SKM-1 (cell line): ENCODE results near the gene LSM12.

Experiments
- DNase-seq: peaks from one replicate; lab custom pipeline; 2025; ENCODE audit not compliant: unreplicated experiment; lab: John Stamatoyannopoulos, UW

The LSM12 gene

DNA sequence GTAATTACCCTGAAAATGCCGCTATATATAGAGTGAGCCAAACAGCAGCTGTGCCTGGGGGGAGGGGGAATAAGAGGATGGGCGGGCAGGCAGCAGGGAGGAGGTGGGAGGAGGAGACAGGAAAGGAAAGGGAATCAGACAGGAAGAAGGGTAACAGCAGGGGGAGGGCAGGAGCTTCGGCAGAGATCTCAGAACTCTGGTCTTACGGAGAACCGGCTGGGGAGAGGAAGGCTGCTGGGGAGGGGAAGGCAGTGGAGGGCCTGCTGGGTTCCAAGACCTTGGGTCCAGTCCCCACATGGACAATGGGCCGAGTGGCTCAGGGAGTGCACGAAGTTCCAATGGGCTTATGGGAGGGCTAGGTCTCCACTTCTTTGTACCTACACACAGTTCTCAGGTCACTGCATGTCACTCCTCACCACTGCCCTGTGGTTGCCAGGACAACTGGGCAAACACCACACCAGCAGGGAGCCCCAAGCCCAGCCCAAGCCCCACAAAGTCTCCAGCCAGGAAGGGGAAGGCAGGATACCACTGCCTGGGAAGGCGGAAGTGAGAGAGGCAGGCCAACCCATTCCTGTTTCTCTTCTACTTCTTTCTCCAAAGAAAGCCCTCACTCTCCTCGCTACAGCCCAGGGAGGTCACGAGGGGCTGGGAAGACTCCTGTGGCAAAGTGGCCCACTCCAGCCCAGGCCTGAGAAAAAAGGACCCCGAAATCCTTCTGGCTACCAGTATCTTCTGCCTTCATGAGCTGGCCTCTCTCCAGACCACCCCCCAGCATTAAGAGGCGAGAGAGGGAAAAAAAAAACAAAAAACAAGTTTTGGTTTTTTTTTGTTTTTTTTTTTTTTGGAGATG is 29.4 kb upstream of the LSM12 start:
- DNase-seq, result peak; percentile 45

DNA sequence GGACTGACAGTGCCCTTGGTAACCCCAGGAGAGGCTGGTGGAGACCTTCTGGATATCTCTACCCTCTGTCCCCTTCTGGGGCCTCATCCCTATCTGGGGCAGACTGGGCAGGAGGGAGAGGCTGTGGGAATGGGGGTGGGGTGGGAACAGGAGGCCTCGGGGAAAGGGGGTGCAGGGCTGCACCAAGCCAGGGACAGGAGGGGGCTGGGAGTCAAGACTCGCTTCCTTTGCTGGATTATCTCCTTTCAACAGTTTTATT is 28.8 kb upstream of the LSM12 start:
- DNase-seq, result no peak

DNA sequence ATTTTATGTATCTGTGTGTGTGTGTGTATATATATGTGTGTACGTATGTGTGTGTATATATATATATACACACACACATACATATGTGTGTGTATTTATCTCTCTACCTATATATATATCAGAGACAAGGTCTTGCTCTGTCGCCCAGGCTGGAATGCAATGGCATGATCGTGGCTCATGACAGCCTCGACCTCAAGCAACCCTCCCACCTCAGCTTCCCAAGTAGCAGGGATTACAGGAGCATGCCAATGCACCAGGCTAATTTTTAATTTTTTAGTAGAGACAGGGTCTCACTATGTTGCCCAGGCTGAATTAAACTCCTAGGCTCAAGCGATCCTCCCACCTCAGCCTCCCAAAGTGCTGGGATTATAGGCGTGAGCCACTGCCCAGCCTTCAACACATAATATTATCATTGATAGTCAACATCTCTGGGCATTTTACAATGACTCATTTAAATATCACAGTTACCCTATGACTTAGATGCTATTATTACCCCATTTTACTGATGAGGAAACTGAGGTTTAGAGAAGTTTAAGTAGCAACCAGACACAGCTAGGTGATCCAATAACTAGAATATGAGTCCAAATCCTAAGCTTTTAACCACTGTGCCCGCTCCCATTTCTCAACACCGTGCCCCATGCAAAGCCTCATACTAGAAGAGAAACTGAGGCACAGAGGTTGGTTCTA is 28.4 kb upstream of the LSM12 start:
- DNase-seq, result no peak

DNA sequence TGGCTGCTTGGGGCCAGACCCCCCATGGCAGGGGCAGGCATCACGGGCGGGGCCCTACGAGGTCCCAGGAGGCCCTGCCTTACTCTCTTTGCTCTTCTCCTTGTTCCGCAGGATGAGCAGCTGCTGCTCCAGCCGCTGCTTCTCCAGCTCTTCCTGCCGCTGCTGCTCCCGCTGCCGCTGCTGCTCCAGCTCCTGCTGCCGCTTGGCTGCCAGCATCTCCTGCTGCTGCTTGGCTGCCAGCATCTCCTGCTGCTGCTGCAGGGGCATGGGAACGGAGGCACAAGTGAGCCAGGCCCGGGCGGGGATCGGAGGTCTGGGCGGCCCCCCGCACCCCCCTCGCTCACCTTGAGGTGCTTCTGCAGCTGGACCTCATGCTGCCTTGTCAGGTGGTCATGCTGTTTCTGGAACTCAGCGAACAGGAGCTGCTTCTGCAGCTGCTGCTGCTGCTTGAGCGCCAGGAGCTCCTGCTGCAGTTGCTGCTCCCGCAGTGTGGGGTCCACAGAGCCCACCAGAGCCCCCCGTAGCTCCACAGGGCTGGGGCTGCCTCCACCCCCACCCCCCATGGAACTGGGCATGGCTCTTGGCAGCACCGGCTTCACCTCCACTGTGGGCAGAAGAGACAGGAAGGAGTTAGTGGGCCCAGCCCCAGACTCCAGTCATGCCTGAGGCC is 26.9 kb upstream of the LSM12 start:
- no peak for DNase-seq

DNA sequence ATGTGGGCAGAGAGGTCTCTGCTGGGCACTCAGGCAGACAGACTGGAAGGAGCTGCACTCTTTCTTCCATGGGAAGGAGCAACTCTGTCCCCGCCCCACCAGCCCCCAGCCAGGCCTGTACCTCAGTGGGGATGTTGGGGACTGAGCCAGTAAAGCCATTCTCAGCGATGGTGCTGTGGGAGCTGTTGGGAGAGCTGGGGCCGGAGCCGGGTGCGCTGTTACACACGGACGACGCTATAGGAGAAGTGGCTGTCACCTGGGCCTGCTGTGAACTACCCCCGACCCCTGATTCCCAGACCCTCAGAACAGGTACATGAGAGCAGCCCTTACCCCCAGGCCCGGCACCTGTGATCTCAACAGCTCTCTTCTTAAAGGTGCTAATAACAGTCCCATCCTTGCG is 25.6 kb upstream of the LSM12 start:
- DNase-seq, result no peak

DNA sequence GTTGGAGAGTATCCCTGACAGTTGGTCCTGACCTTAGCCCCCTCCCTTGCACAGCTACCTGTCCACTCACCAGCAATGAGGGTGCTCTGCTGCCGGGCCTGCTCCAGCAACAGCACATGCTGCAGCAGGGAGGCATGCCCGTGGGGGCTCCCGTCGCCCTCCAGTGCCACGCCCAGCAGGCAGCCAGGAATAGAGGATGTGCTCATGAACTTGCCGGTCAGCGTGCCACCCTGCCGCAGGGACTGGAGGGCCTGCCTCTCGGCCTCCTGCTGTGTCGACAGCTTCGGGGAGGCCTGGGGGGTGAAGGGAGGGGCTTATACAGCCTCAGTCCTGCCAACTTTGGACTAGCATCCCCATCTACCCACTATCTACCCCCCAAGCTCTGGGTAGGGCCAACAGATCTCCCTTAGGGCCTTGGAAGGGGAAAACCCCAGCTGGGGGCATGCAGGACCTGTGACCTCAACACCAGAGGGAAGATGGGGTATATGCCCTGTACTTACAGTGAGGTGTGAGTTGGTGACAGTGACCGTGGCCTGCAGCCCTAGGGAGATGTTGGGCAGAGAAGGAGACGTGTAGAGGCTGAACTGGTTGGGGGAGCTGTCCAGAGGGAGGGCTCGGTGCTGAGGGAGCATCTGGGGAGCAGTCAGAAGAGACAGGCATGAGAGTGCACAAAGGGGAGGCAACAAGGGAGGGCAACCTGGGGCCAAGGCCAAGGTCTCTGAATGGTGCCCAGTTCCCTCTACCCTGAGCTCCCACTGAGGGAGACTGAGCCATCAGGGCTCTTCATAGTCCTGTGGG is 24.9 kb upstream of the LSM12 start:
- DNase-seq, result no peak

DNA sequence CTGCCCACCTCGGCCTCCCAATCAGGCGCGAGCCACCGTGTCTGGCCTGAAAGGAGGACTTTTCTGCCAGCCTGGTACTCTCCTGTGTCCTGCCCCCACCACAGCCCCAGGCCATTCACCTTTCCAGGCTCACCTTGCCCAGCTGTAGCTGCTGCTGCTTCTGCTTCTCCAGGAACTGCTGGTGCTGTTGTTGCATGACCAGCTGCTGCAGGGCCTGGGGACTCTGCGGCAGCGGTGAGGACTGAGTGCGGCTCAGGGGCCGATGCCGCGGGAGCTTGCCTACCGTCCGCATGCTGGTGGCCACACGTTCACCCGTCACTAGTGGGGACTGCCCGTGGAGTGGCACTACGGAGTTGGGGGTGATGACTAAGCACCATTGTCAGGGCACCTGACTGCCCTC is 21.8 kb upstream of the LSM12 start:
- no peak for DNase-seq

DNA sequence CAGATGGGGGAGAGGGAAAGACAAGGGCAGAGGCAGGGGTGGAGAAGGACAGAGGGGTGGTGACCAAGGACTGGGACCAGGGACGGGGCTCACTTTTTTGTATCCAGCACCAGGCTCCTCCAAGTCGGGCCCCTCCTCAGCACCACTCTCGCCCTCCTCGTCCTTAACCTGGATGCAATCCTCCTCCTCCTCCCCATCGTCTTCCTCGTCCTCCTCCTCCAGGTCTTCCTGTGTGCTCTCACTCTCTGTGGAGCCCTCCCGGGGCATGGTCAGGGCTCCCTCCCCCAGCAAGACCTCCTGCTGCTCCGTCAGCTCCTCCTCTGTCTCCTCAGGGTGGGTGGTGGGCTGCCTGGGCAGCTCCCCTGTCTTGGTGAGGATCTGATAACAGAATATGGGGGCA is 20.8 kb upstream of the LSM12 start:
- no peak for DNase-seq

DNA sequence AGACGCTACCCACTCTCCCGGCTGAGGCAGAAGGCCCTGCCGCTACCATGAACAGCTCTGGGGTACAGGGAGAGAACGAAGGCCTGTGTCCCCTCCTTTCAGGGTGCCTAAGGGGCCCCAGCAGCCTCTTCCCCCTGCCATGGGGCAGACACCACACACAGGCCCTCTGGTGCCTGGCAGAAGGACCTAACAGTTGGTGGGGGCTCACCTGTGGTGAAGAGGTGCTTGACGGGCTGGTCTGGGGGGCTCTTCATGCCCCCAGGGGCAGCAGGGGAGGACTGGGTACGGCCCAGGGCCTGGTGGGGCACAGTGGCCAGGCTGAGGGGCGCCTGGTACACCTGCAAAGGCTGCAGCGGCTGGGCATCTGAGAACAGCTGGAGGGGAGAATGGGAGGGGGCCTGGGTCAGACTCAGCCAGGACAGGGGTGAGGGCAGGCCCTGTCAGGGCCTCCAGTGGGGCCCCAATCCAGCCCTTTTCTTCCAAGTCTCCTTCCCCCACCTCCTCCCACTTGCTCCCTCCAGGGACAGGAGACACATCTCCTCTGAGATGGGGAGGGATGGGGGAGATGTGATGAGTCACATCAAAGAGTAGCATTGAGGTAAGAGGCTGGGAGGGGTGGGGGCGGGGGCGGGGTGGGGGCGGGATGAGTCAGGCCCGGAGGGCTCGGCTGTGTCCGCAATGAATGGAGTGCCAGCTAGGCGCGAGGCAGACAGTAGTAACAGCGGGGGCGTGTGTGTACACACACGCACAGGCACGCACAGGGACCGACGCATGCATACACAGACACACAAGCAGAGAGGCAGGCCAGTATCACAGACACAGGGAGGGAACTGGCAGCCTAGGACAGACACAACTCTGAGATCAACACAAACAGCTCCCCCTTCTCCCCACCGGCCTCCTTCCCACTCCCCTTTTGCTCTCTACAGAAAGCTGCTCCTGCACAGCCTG is 20.2 kb upstream of the LSM12 start:
- no peak for DNase-seq

DNA sequence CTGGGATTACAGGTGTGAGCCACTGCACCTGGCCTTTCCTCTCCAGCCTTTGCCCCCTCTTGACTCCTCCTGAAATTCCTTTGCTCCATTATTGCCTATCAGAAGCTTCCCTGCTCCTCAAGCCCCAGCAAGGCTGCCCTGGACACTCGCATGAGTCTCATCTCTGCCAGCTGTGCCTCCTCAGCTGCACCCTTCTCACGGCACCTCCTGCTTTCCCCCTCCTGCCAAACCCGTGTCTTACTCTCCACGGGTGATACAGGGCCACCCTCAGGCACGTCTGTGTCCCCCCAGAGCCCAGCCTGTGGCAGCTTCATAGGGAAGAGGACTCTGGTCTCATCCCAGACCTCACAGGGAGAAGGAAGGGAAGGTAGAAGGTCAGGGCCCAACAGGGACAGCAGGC is 19.4 kb upstream of the LSM12 start:
- DNase-seq, result no peak

DNA sequence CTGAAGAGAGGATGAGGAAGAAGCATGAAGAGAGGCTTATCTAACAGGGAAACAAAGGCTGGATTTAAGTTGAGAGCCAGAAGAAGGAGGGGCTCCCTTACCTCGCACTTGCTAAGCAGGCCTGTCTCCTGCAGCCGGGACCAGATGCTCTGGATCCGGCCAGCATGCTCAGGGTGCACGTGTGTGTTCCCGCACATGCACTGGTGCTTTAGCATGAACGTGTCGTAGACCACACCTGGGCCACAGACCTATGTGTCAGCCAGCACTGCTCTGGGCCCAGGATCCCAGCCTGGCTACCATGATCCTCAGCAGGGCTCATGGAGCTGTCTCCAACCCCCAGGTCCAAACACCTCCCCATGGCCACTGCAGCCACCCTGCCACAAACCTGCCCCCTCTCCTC is 18.4 kb upstream of the LSM12 start:
- no peak for DNase-seq

DNA sequence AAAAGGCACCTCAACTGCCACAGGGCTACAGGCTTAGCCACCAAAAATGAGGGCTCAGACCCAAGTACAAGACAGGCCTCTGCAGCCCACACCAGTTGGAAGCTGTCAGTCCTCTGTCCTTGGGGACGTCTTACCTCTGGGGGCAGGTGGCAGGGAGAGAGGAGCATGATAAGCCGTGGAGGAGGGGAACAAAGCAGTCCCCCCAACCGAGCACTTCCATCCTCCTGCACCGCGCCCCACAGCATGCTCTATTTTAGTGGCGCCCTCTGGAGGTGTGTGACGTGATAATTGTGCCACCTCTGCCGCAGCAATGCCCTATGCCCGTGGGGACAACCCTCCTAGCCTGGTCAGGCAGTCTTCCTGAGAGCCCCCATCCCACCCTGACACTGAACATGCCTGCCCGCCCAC is 17.7 kb upstream of the LSM12 start:
- no peak for DNase-seq

DNA sequence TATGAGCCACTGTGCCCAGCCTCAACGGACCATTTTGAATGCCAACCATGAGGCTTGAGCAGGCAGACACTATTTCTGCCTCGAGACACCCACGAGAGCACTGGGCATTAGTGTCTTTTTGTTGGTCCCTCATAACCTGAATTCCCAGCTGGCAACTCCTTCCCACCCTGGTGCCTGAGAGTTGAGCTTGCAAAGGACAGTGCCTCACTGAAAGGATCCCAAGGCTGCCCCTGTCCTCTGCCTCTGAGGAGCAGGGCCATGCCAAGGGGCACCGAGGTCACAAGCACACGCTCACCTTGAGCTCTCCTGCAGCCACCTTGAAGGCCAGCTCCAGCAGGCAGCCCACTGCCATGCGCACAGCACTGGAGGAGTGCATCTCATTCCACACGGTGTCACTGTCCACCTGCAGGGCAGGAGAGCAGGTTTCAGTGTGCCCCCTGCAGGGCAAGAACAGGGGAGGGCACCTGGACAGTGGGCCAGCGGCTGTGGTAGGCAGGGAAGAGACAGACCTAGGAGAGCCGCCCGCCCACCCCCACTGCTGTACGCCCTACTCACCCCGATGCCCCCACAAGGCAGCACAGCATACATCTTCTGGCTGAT is 16.9 kb upstream of the LSM12 start:
- DNase-seq, result no peak

DNA sequence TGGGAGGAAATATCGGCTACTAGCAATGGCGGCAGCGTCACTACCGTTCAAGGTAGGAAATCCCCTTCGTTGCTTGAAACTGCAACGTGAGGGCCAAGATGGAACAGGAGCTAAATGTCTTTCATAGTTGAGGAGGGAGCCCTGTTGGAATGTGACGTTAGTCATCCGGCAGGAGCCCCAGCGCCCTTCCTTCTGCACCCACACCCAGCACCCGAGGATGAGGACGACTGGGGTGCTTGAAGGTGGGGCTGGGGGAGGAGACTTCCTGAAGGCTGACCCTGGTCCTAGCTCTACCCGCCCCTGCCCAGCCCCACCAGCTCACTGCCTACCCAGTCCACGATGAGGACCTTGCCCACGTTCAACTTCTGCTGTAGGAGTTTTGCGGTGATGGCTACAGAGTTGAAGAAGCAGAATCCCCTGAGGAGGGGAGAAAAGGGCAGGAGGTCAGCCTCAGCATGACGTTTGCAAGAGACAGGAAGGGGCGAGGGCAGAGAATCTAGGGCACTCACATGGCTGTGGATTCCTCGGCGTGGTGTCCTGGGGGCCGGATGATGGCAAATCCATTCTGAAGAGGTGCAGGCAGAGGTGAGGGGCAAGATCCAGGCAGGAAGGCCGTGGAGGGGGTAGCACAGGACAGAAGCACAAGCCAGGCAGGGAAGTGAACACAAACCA is 15.9 kb upstream of the LSM12 start:
- DNase-seq, result no peak

DNA sequence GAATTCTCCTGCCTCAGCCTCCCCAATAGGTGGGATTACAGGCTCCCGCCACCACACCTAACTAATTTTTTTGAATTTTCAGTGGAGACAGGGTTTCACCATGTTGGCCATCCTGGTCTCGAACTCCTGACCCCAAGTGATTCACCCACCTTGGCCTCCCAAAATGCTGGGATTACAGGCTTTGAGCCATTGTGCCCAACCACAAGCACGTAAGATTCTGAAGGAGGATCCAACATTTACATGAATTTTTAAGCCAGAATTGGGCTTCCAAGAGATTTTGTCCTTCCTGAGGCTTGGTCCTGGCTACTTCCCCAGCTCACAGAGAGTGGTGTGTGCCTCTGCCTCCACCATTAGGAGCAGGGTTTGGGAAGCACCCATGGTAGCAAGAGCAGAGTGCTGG is 15.2 kb upstream of the LSM12 start:
- no peak for DNase-seq

DNA sequence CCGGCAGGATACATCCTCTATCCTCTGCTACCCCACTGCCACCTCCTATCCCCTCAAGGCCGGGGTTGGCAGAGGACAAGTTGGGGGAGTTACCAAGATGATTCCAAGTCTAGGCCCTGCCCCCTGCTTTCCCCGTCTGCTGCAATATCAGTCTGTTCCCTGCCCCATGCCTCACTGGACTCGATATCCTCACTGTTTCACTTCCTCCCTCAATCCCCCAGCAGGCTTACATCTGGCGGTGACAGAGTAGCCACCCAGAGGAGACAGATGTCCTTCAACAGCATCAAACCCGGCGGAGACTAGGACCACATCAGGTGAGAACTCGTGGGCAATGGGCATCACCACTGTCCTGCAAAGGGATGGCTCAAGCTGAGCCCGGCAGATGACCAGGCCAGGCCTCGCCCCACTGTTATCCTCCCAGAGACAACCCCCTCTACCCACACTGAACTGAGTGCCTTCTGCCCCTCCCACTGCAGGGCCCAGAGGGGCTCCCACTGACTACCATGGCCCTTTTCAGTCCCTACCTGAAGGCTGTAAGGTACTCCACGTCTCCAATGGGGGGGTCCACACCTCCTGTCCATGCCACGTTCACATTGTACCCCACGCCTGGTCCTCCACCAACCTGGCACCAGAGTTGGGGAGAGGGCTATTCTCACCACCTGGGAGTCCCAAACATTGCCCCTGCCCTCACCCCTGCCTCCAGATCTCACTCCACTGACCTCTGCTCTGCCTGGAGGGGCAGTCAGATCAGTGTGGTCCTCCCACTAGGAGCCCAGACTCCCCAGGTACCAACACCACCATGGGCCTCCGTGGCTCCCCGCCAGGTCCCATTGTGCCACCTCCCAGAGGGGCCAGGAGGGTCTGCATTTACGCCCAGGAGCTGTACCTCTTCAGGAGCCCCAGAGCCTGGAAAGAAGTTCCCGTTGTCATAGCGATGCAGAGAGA is 13.7 kb upstream of the LSM12 start:
- DNase-seq, result no peak

DNA sequence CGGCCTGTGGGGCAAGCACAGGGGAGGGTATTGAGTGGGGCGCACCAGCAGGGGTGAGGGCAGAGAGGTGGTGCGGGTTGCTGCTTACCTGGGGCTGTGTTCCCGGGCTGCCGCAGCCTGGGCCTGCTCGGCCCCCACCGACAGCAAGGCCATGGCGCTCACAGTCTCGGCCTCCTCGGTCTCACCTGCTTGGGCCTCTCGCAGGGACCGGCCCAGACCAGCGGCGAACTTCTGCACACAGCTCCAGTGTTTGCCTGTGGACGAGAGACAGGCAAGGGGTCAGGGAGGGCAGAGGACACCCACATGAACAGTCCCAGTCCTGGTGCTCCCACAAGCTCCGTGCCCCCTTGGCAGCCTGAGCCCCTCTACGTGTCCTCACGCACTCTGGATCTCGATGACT is 11.9 kb upstream of the LSM12 start:
- DNase-seq, result no peak

DNA sequence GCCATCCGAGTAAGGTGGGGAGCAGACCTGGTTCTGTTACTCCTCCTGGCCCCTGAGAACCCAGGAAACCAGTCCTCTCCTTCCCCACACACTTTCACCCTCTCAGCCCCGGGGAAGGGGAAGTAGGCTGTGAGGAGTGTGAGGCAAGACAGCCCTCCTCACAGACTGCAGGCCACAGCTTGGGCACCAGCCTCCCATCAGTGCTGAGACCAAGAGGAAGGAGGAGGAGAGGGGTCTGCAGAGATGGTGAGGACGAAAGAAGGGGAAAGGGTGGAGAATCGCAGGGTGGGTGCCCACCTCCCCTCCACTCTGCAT is 11.1 kb upstream of the LSM12 start:
- peak; percentile 69 for DNase-seq
